H1 (cell line): ENCODE measurements around the gene HDLBP. TPM values are rescaled to one million over a fixed set of nuclear protein-coding genes. Genes with fewer than 3 reads are reported as not detected.

Source experiments
- CTCF ChIA-PET: fragments of 300-600 bp; sonication (Branson Sonifier 250); formaldehyde crosslinking; loops from one replicate; lab custom pipeline; 2021; ENCODE audit not compliant: partially characterized antibody; lab: Charles Lee
- POLR2A ChIA-PET: fragments of 300-600 bp; sonication (Branson Sonifier 250); formaldehyde crosslinking; loops from one replicate; lab custom pipeline; 2021; ENCODE audit warnings: inconsistent platforms; ENCODE audit not compliant: partially characterized antibody; lab: Charles Lee
- DNase-seq, 2 experiments: peaks; one replicate each; pipeline versions ENCODE4 v3.0.0 to v3.0.0-alpha.2; 2010 to 2022; ENCODE audit warnings: low spot score in 2 of 2, low read depth in 1 of 2, mixed read lengths in 1 of 2
- FAIRE-seq: peaks from 2 replicates; lab custom pipeline; 2011; peaks lifted over from hg19 to GRCh38; lab: Jason Lieb, UNC
- H2AFZ ChIP-seq: 2 replicates; pipeline ENCODE4 v1.8.1; 2012; ENCODE audit warnings: low read length, inconsistent platforms
- H2AK5ac ChIP-seq: 2 replicates; pipeline ENCODE4 v1.6.1; 2013; ENCODE audit warnings: low read depth, low read length
- H2BK120ac ChIP-seq: replicated peaks from 2 replicates; pipeline ENCODE3; 2013; ENCODE audit warnings: low read depth, low read length, inconsistent platforms
- H2BK12ac ChIP-seq: 2 replicates; pipeline ENCODE4 v1.6.1; 2013; ENCODE audit warnings: low read depth, low read length
- H2BK15ac ChIP-seq: 2 replicates; pipeline ENCODE4 v1.6.1; 2013; ENCODE audit warnings: low read length
- H2BK20ac ChIP-seq: 2 replicates; pipeline ENCODE4 v1.6.1; 2013; ENCODE audit warnings: low read length
- H2BK5ac ChIP-seq: 2 replicates; pipeline ENCODE4 v1.6.1; 2013; ENCODE audit warnings: low read depth, low read length
- H3K14ac ChIP-seq: 2 replicates; pipeline ENCODE4 v1.6.1; 2013; ENCODE audit warnings: inconsistent platforms; ENCODE audit not compliant: insufficient read length
- H3K18ac ChIP-seq: 2 replicates; pipeline ENCODE4 v1.6.1; 2013; ENCODE audit warnings: low read length; ENCODE audit errors: extremely low read depth
- H3K23ac ChIP-seq: 2 replicates; pipeline ENCODE4 v1.6.1; 2013; ENCODE audit warnings: inconsistent platforms; ENCODE audit not compliant: insufficient read length
- H3K23me2 ChIP-seq: 2 replicates; pipeline ENCODE4 v1.6.1; 2013; ENCODE audit warnings: low read depth, low read length
- H3K27ac ChIP-seq: 2 replicates; pipeline ENCODE4 v1.6.1; 2011; ENCODE audit warnings: low read depth, low read length, inconsistent platforms
- H3K27me3 ChIP-seq, 4 experiments: replicated peaks in 1 of 4; 1 replicate in 1 of 4; 2 replicates in 3 of 4; pipeline versions ENCODE4 v1.6.1 to v1.8.1; 2011 to 2013; ENCODE audit warnings: low read length in 3 of 4, mild to moderate bottlenecking in 3 of 4, inconsistent platforms in 2 of 4, mixed read lengths in 2 of 4, moderate library complexity in 1 of 4; ENCODE audit not compliant: control insufficient read depth in 3 of 4, insufficient read depth in 3 of 4; ENCODE audit errors: extremely low read depth in 1 of 4
- H3K36me3 ChIP-seq, 4 experiments: 2 replicates each; pipeline versions ENCODE4 v1.6.1 to v1.8.1; 2011 to 2013; ENCODE audit warnings: mild to moderate bottlenecking in 4 of 4, low read length in 3 of 4, moderate library complexity in 2 of 4, control low read depth in 1 of 4, inconsistent platforms in 1 of 4; ENCODE audit not compliant: insufficient read depth in 4 of 4, control insufficient read depth in 2 of 4
- H3K4ac ChIP-seq: replicated peaks from 2 replicates; pipeline ENCODE3; 2013; ENCODE audit warnings: low read length, low read depth, mixed read lengths, inconsistent platforms; ENCODE audit not compliant: insufficient read length
- H3K4me1 ChIP-seq, 4 experiments: replicated peaks in 1 of 4; 1 replicate in 1 of 4; 2 replicates in 3 of 4; pipeline versions ENCODE4 v1.6.1 to v1.8.1; 2011 to 2013; ENCODE audit warnings: low read length in 3 of 4, inconsistent platforms in 2 of 4, mixed read lengths in 1 of 4; ENCODE audit not compliant: insufficient read depth in 4 of 4, control insufficient read depth in 3 of 4
- H3K4me2 ChIP-seq, 2 experiments: 2 replicates each; pipeline versions ENCODE4 v1.6.1 to v1.8.1; 2011 to 2013; ENCODE audit warnings: low read depth in 2 of 2, low read length in 2 of 2, control low read depth in 1 of 2, inconsistent platforms in 1 of 2, mild to moderate bottlenecking in 1 of 2; ENCODE audit not compliant: insufficient read depth in 1 of 2
- H3K4me3 ChIP-seq, 4 experiments: fragments of 200-600, 300-600 bp in 1 of 4; sonication (generic), shearing (Covaris generic), sonication (Bioruptor Twin) in 1 of 4; 2 replicates each; pipeline versions ENCODE4 v1.5.1 to v1.8.1; 2011 to 2016; ENCODE audit warnings: low read length in 4 of 4, low read depth in 3 of 4, control low read depth in 2 of 4, inconsistent platforms in 2 of 4, mild to moderate bottlenecking in 2 of 4, mixed read lengths in 1 of 4, moderate library complexity in 1 of 4; ENCODE audit not compliant: insufficient read depth in 2 of 4; ENCODE audit errors: extremely low read depth in 1 of 4
- H3K56ac ChIP-seq: replicated peaks from 2 replicates; pipeline ENCODE3; 2013; ENCODE audit warnings: low read depth, mild to moderate bottlenecking, mixed read lengths, low read length, inconsistent platforms; ENCODE audit not compliant: insufficient read length
- H3K79me1 ChIP-seq: 2 replicates; pipeline ENCODE4 v1.6.1; 2013; ENCODE audit warnings: low read depth, low read length, control low read depth
- H3K79me2 ChIP-seq, 2 experiments: 2 replicates each; pipeline versions ENCODE4 v1.6.1 to v1.8.1; 2012 to 2013; ENCODE audit warnings: low read length in 2 of 2, mild to moderate bottlenecking in 2 of 2, inconsistent platforms in 1 of 2; ENCODE audit not compliant: insufficient read depth in 2 of 2, control insufficient read depth in 1 of 2
- H3K9ac ChIP-seq, 4 experiments: replicated peaks in 1 of 4; 1 replicate in 1 of 4; 2 replicates in 3 of 4; pipeline versions ENCODE4 v1.6.1 to v1.8.1; 2011 to 2013; ENCODE audit warnings: low read depth in 3 of 4, low read length in 3 of 4, control low read depth in 2 of 4, mild to moderate bottlenecking in 2 of 4, moderate library complexity in 2 of 4, inconsistent platforms in 1 of 4; ENCODE audit errors: extremely low read depth in 1 of 4
- H3K9me3 ChIP-seq, 2 experiments: 2 replicates each; pipeline versions ENCODE4 v1.6.1 to v1.8.1; 2012 to 2013; ENCODE audit warnings: mild to moderate bottlenecking in 2 of 2, moderate library complexity in 2 of 2, control low read depth in 1 of 2, inconsistent platforms in 1 of 2, low read depth in 1 of 2, low read length in 1 of 2, mixed read lengths in 1 of 2; ENCODE audit not compliant: insufficient read depth in 2 of 2
- H4K20me1 ChIP-seq, 2 experiments: replicated peaks in 1 of 2; 2 replicates each; pipeline versions ENCODE3 to v1.8.1; 2011 to 2013; ENCODE audit warnings: inconsistent platforms in 2 of 2, low read length in 2 of 2, mild to moderate bottlenecking in 1 of 2; ENCODE audit not compliant: insufficient read depth in 2 of 2, control insufficient read depth in 1 of 2
- H4K5ac ChIP-seq: 2 replicates; pipeline ENCODE4 v1.6.1; 2013; ENCODE audit warnings: low read length, low read depth, mixed read lengths, inconsistent platforms; ENCODE audit not compliant: insufficient read length
- H4K8ac ChIP-seq: 2 replicates; pipeline ENCODE4 v1.8.0; 2013; ENCODE audit warnings: mild to moderate bottlenecking, moderate library complexity, low read length, inconsistent platforms; ENCODE audit not compliant: insufficient read depth; ENCODE audit errors: extremely low read depth
- H4K91ac ChIP-seq: replicated peaks from 2 replicates; pipeline ENCODE3; 2013; ENCODE audit warnings: low read length, mixed read lengths, inconsistent platforms; ENCODE audit not compliant: insufficient read length
- ASH2L ChIP-seq: fragments of 200-600, 300-600 bp; sonication (generic); IDR thresholded peaks from one replicate; pipeline ENCODE4 v1.7.1; 2017; ENCODE audit warnings: low read length
- GABPA ChIP-seq: IDR thresholded peaks from 2 replicates; pipeline ENCODE4 v1.6.1; 2011; ENCODE audit warnings: mild to moderate bottlenecking, low read length, moderate library complexity, borderline replicate concordance; ENCODE audit not compliant: insufficient read depth
- KDM4A ChIP-seq: IDR thresholded peaks from one replicate; pipeline ENCODE4 v1.7.1; 2012; ENCODE audit warnings: low read depth, mild to moderate bottlenecking, moderate library complexity, low read length, inconsistent platforms; ENCODE audit not compliant: severe bottlenecking
- TAF1 ChIP-seq: IDR thresholded peaks from 2 replicates; pipeline ENCODE4 v1.6.1; 2011; ENCODE audit warnings: mild to moderate bottlenecking, low read depth, low read length
- WGBS, 2 experiments: shearing (Covaris generic) in 1 of 2; methylation state at CpG; one replicate each; pipeline versions ENCODE4 v1.1.6 to v1.1.7; 2013 to 2015; ENCODE audit warnings: low lambda C conversion rate in 2 of 2, mixed read lengths in 2 of 2, inconsistent platforms in 1 of 2, low coverage in 1 of 2, missing lambda C conversion rate in 1 of 2; ENCODE audit not compliant: insufficient replicate concordance in 2 of 2, insufficient coverage in 1 of 2, insufficient read length in 1 of 2; ENCODE audit errors: extremely low coverage in 1 of 2, missing lambda C conversion rate in 1 of 2; 5-methylcytosine and 5-hydroxymethylcytosine counted together
- polyA plus RNA-seq, 7 experiments: library from polyadenylated mRNA; depleted of rRNA in 3 of 7; stranded (reverse) in 5 of 7; unstranded in 2 of 7; fragments of >200 nt in 5 of 7; fragments of 200-250 nt in 2 of 7; gene quantifications; 1 replicate in 5 of 7; 2 replicates in 1 of 7; 4 replicates in 1 of 7; pipeline versions ENCODE4 v1.2.1 to v1.2.3, GENCODE V29; 2011 to 2013; ENCODE audit warnings: missing spikeins in 2 of 7, mixed read lengths in 2 of 7
- total RNA-seq: library from RNA; stranded (reverse); fragmentation: NEBNext Ultra II Directional; extraction: Animal tissue kit (Norgen Biotek cat#: 25700); gene quantifications from 2 replicates; pipeline ENCODE4 v1.2.1, GENCODE V29; 2021
- TF ChIP-seq, protein P1 (sequence below): IDR thresholded peaks from 2 replicates; pipeline ENCODE4 v1.6.1; 2012; ENCODE audit warnings: inconsistent platforms
- TF ChIP-seq, protein P2 (sequence below), 3 experiments: IDR thresholded peaks; 1 replicate in 2 of 3; 2 replicates in 1 of 3; pipeline versions ENCODE4 v1.5.1 to v1.6.1; 2011; ENCODE audit warnings: low read length in 3 of 3, mild to moderate bottlenecking in 3 of 3, inconsistent platforms in 2 of 3, low read depth in 1 of 3, moderate library complexity in 1 of 3; ENCODE audit not compliant: insufficient read depth in 1 of 3; ENCODE audit errors: control extremely low read depth in 1 of 3
- TF ChIP-seq, protein P3 (sequence below): IDR thresholded peaks from 2 replicates; pipeline ENCODE4 v1.6.1; 2012; ENCODE audit warnings: inconsistent platforms

Gene HDLBP
- total and polyA plus RNA-seq, 2 of the 8 experiments (the other 6 are each of a cell fraction or from before 2014, with no cell fraction given): 185 to 360 TPM

DNA sequence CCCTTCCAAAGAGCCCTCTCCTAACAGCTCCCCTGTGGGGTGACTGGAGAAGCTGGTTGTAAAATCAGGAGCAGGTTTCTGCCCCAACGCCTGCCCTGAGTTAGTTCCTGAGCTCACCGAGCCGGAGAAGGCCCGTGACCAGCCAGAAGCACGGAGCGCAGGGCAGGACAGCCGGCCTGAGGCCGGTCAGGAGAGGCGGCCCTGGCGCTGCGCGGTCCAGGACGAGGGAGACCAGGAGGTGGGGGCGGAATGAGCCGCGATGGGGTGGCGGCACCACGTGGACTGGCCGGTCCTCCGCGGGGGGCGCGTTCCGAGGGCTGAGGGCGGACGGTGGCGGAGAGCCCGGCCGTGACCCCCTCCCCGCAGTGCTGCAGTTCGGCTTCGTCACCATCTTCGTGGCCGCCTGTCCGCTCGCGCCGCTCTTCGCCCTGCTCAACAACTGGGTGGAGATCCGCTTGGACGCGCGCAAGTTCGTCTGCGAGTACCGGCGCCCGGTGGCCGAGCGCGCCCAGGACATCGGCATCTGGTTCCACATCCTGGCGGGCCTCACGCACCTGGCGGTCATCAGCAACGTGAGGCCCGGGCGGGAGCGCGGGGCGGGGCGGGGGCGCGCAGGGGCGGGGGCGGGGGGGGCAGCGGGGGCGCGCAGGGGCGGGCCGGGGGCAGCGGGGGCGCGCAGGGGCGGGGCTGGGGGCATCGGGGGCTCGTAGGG lies 98.0 kb downstream of the HDLBP start:
- Histone ChIP-seq H3K23ac (no peak overlapping the region), H3K36me3 (no peaks in the 10 kb centered on the region), H2AK5ac (no peak overlapping the region), H3K18ac (peak overlapping the region; percentile 86), H3K4me2 (peak overlapping the region; percentile 65 to 88), H4K8ac (peak overlapping the region; percentile 94), H2BK15ac (peak overlapping the region; percentile 97; the same call in 1 of the 2 replicates), H3K4me3 (peak overlapping the region; percentile 47 to 68 (median 56)), H4K20me1 (no peaks in the 10 kb centered on the region), H3K79me1 (no peaks in the 10 kb centered on the region), H2BK5ac (peak overlapping the region; percentile 90), H3K4ac (peak overlapping the region; percentile 78), H4K5ac (peak overlapping the region; percentile 75), H3K9ac (peak overlapping the region; percentile 35 to 84 (median 70); a peak in 6 of 7 replicates), H3K27me3 (no peaks in the 10 kb centered on the region), H2BK12ac (peak overlapping the region; percentile 92), H3K4me1 (peaks cover 0 to 18% (median 10%) of the 10 kb centered on the region in 4 experiments; a peak in 6 of 7 replicates), H3K27ac (peak overlapping the region; percentile 75; the same call in 1 of the 2 replicates), H2BK20ac (no peak overlapping the region), H2AFZ (no peak overlapping the region), H2BK120ac (no peak overlapping the region), H4K91ac (peak overlapping the region; percentile 93), H3K23me2 (peaks cover 7% of the 10 kb centered on the region; the same call in 1 of the 2 replicates), H3K56ac (peak overlapping the region; percentile 32), H3K14ac (no peak overlapping the region), H3K79me2 (no peaks in the 10 kb centered on the region; a peak in 2 of 4 replicates), H3K9me3 (no peaks in the 10 kb centered on the region)
- DNase-seq (peak in 1 of 2 experiments; percentile 80), FAIRE-seq (no peak)
- ChIA-PET CTCF (interaction anchor here (1.0 to 1.6 kb wide), 6 partner anchors 10 to 234 kb away, joined by 3 to 8 read pairs (median 4); no protein-coding TSS in a partner anchor), POLR2A (interaction anchor here (0.7 to 1.6 kb wide), 6 partner anchors 8 to 139 kb away, joined by 3 to 6 read pairs (median 4); partner anchors contain the start of genes HDLBP and SEPTIN2)
- 3% methylated on average over 40 of the region's 77 CpGs; no CpG with 5 or more reads in 1 of the 2 experiments for WGBS, 2 experiments
- peak; percentile 42 for TF ChIP-seq KDM4A
- TF ChIP-seq, protein P1, sequence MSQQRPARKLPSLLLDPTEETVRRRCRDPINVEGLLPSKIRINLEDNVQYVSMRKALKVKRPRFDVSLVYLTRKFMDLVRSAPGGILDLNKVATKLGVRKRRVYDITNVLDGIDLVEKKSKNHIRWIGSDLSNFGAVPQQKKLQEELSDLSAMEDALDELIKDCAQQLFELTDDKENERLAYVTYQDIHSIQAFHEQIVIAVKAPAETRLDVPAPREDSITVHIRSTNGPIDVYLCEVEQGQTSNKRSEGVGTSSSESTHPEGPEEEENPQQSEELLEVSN: peak; percentile 75
- TF ChIP-seq GABPA: 0 out of 2 replicates have a peak, but pooled peaks have one; percentile 54
- TF ChIP-seq, protein P2, sequence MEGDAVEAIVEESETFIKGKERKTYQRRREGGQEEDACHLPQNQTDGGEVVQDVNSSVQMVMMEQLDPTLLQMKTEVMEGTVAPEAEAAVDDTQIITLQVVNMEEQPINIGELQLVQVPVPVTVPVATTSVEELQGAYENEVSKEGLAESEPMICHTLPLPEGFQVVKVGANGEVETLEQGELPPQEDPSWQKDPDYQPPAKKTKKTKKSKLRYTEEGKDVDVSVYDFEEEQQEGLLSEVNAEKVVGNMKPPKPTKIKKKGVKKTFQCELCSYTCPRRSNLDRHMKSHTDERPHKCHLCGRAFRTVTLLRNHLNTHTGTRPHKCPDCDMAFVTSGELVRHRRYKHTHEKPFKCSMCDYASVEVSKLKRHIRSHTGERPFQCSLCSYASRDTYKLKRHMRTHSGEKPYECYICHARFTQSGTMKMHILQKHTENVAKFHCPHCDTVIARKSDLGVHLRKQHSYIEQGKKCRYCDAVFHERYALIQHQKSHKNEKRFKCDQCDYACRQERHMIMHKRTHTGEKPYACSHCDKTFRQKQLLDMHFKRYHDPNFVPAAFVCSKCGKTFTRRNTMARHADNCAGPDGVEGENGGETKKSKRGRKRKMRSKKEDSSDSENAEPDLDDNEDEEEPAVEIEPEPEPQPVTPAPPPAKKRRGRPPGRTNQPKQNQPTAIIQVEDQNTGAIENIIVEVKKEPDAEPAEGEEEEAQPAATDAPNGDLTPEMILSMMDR (IDR thresholded peaks at IDR 0.05; ENCODE audit: control extremely low read depth in 1 of 3, insufficient read depth in 1 of 3, low read depth in 1 of 3, low read length in 3 of 3): peak in 1 of 3 experiments; percentile 1; a peak in 1 of 4 replicates
- TF ChIP-seq, protein P3, sequence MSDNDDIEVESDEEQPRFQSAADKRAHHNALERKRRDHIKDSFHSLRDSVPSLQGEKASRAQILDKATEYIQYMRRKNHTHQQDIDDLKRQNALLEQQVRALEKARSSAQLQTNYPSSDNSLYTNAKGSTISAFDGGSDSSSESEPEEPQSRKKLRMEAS: peak; percentile 94
- peak; percentile 55 for TF ChIP-seq ASH2L
- TF ChIP-seq TAF1: peak; percentile 47; the same call in 1 of the 2 replicates
